IMR-90 (cell line): ENCODE measurements around the gene TRIO. TPM values are rescaled to one million over a fixed set of nuclear protein-coding genes. Genes with fewer than 3 reads are reported as not detected.
A peak's percentile ranks its signal among the peaks of the same experiment; 100 is the strongest.

Source experiments
- ATAC-seq: fragments of 200-7000 bp; cut with Tn5 transposase; 2 replicates; pipeline ENCODE4 v1.9.1; 2020; ENCODE audit warnings: low read depth, mild to moderate bottlenecking, moderate library complexity
- BruUV-seq: library from RNA; stranded (reverse); fragments of 400-500 nt; replicated peaks from 2 replicates; lab custom pipeline; 2021; lab: Mats Ljungman, UMichigan
- CTCF ChIA-PET: fragments of 300-600 bp; formaldehyde crosslinking; extraction: SDS; loops from one replicate; lab custom pipeline; 2021; ENCODE audit warnings: antibody characterized with exemption; lab: Yijun Ruan, JAX
- POLR2A ChIA-PET: fragments of 300-600 bp; sonication (Branson Sonifier 250); formaldehyde crosslinking; loops from one replicate; lab custom pipeline; 2022; ENCODE audit warnings: antibody characterized with exemption; ENCODE audit not compliant: unreplicated experiment; lab: Charles Lee
- DNase-seq: peaks from one replicate; pipeline ENCODE4 v3.0.0; 2013
- H2AFZ ChIP-seq: replicated peaks from 2 replicates; pipeline ENCODE3; 2013; ENCODE audit warnings: low read length, mild to moderate bottlenecking; ENCODE audit not compliant: poor library complexity
- H2AK5ac ChIP-seq: 2 replicates; pipeline ENCODE4 v1.6.1; 2013; ENCODE audit warnings: low read depth, low read length, inconsistent platforms
- H2AK9ac ChIP-seq: replicated peaks from 2 replicates; pipeline ENCODE3; 2013; ENCODE audit warnings: mild to moderate bottlenecking, low read depth, low read length, moderate library complexity; ENCODE audit not compliant: poor library complexity
- H2BK120ac ChIP-seq: 2 replicates; pipeline ENCODE4 v1.6.1; 2013; ENCODE audit warnings: low read depth, low read length, inconsistent platforms
- H2BK15ac ChIP-seq: 3 replicates; pipeline ENCODE4 v1.6.1; 2013; ENCODE audit warnings: low read depth, low read length, inconsistent platforms
- H2BK20ac ChIP-seq: 2 replicates; pipeline ENCODE4 v1.6.1; 2013; ENCODE audit warnings: low read depth, mild to moderate bottlenecking, inconsistent platforms, low read length, moderate library complexity
- H2BK5ac ChIP-seq: 2 replicates; pipeline ENCODE4 v1.6.1; 2013; ENCODE audit warnings: mild to moderate bottlenecking, low read depth, low read length, inconsistent platforms; ENCODE audit not compliant: poor library complexity, severe bottlenecking
- H3K14ac ChIP-seq: replicated peaks from 2 replicates; pipeline ENCODE4 v1.6.1; 2013; ENCODE audit warnings: low read depth, low read length, inconsistent platforms
- H3K18ac ChIP-seq: 2 replicates; pipeline ENCODE4 v1.6.1; 2013; ENCODE audit warnings: low read depth, low read length, control low read depth
- H3K23ac ChIP-seq: 2 replicates; pipeline ENCODE4 v1.6.1; 2013; ENCODE audit warnings: low read depth, low read length, inconsistent platforms
- H3K27ac ChIP-seq: 2 replicates; pipeline ENCODE4 v1.5.1; 2013; ENCODE audit warnings: mild to moderate bottlenecking, control low read depth, low read length; ENCODE audit not compliant: insufficient read depth
- H3K27me3 ChIP-seq: 2 replicates; pipeline ENCODE4 v1.6.1; 2013; ENCODE audit warnings: low read length; ENCODE audit not compliant: control insufficient read depth, insufficient read depth
- H3K36me3 ChIP-seq: 2 replicates; pipeline ENCODE4 v1.6.1; 2013; ENCODE audit warnings: low read length, mixed read lengths; ENCODE audit not compliant: control insufficient read depth, insufficient read depth
- H3K4ac ChIP-seq: 2 replicates; pipeline ENCODE4 v1.6.1; 2013; ENCODE audit warnings: low read depth, low read length, inconsistent platforms
- H3K4me1 ChIP-seq: 2 replicates; pipeline ENCODE4 v1.6.1; 2013; ENCODE audit warnings: low read length, mixed read lengths; ENCODE audit not compliant: control insufficient read depth, insufficient read depth
- H3K4me2 ChIP-seq: 2 replicates; pipeline ENCODE4 v1.6.1; 2013; ENCODE audit warnings: low read depth, mild to moderate bottlenecking, control low read depth, low read length, moderate library complexity
- H3K4me3 ChIP-seq: 2 replicates; pipeline ENCODE4 v1.5.1; 2013; ENCODE audit warnings: low read depth, mild to moderate bottlenecking, control low read depth, low read length, moderate library complexity; ENCODE audit not compliant: insufficient read depth
- H3K56ac ChIP-seq: 2 replicates; pipeline ENCODE4 v1.6.1; 2013; ENCODE audit warnings: low read length, inconsistent platforms; ENCODE audit not compliant: insufficient read depth; ENCODE audit errors: extremely low read depth
- H3K79me1 ChIP-seq, 2 experiments: 2 replicates each; pipeline ENCODE4 v1.6.1; 2013; ENCODE audit warnings: low read length in 2 of 2, inconsistent platforms in 1 of 2, low read depth in 1 of 2
- H3K9ac ChIP-seq: 2 replicates; pipeline ENCODE4 v1.6.1; 2013; ENCODE audit warnings: low read depth, low read length, control low read depth
- H3K9me1 ChIP-seq: 2 replicates; pipeline ENCODE4 v1.6.1; 2013; ENCODE audit warnings: low read length, inconsistent platforms; ENCODE audit not compliant: insufficient read depth
- H3K9me3 ChIP-seq: 2 replicates; pipeline ENCODE4 v1.6.1; 2013; ENCODE audit warnings: low read length; ENCODE audit not compliant: control insufficient read depth, insufficient read depth
- H4K20me1 ChIP-seq: 2 replicates; pipeline ENCODE4 v1.6.1; 2013; ENCODE audit warnings: low read length, inconsistent platforms; ENCODE audit not compliant: insufficient read depth
- H4K5ac ChIP-seq: 2 replicates; pipeline ENCODE4 v1.6.1; 2013; ENCODE audit warnings: mild to moderate bottlenecking, low read depth, low read length, control low read depth
- H4K8ac ChIP-seq, 2 experiments: 2 replicates each; pipeline ENCODE4 v1.6.1; 2013; ENCODE audit warnings: low read depth in 2 of 2, low read length in 2 of 2, control low read depth in 1 of 2, inconsistent platforms in 1 of 2
- H4K91ac ChIP-seq: 2 replicates; pipeline ENCODE4 v1.6.1; 2013; ENCODE audit warnings: low read depth, low read length, inconsistent platforms; ENCODE audit not compliant: insufficient read depth
- BHLHE40 ChIP-seq: fragments of 150-350 bp; IDR thresholded peaks from 2 replicates; pipeline ENCODE4 v1.6.1; 2016; ENCODE audit warnings: mild to moderate bottlenecking, low read depth, low read length
- CEBPB ChIP-seq: IDR thresholded peaks from 2 replicates; pipeline ENCODE4 v1.6.1; 2012; ENCODE audit warnings: low read depth, low read length, improper control_type of control experiment
- CHD1 ChIP-seq: IDR thresholded peaks from 2 replicates; pipeline ENCODE4 v1.6.1; 2012; ENCODE audit warnings: low read depth, low read length, improper control_type of control experiment
- MAFK ChIP-seq: IDR thresholded peaks from 2 replicates; pipeline ENCODE4 v1.6.1; 2012; ENCODE audit warnings: low read depth, low read length, improper control_type of control experiment
- MAZ ChIP-seq: IDR thresholded peaks from 2 replicates; pipeline ENCODE4 v1.6.1; 2012; ENCODE audit warnings: low read depth, mild to moderate bottlenecking, low read length, improper control_type of control experiment, moderate library complexity, borderline replicate concordance
- POLR2A ChIP-seq: IDR thresholded peaks from 2 replicates; pipeline ENCODE4 v1.6.1; 2012; ENCODE audit warnings: mild to moderate bottlenecking, low read depth, low read length
- RAD21 ChIP-seq: IDR thresholded peaks from 2 replicates; pipeline ENCODE4 v1.6.1; 2012; ENCODE audit warnings: low read length, improper control_type of control experiment
- WGBS, 2 experiments: methylation state at CpG; one replicate each; pipeline versions ENCODE4 v1.1.5 to v1.1.7; 2013; ENCODE audit warnings: missing lambda C conversion rate in 2 of 2; ENCODE audit not compliant: insufficient read length in 1 of 2; ENCODE audit errors: extremely low coverage in 2 of 2; 5-methylcytosine and 5-hydroxymethylcytosine counted together
- dilution Hi-C: fragments of 300-500 bp; cut with HindIII; formaldehyde crosslinking; loops from one replicate; pipeline ENCODE4 v1.14.3; 2018; ENCODE audit warnings: low sequenced_read_pairs; ENCODE audit not compliant: unreplicated experiment
- in situ Hi-C: fragments of 300-500 bp; cut with MboI; formaldehyde crosslinking; loops from 3 replicates; pipeline ENCODE4 v1.14.3; 2019; ENCODE audit warnings: low sequenced_read_pairs, inconsistent platforms, mixed read lengths
- intact Hi-C: fragments of 100-400 bp; cut with micrococcal nuclease; formaldehyde crosslinking; loops from 2 replicates; pipeline ENCODE4 v1.10.0; 2022
- polyA plus RNA-seq, 3 experiments: library from polyadenylated mRNA; depleted of rRNA; stranded (reverse); fragments of >200 nt; gene quantifications; 2 replicates each; pipeline ENCODE4 v1.2.3, GENCODE V29; 2012; ENCODE audit warnings: low replicate concordance in 1 of 3
- total RNA-seq: library from RNA; depleted of rRNA; stranded (reverse); fragments of >200 nt; gene quantifications from 2 replicates; pipeline ENCODE4 v1.2.3, GENCODE V29; 2012
- TF ChIP-seq, protein P1 (sequence below): fragments of 150-350 bp; IDR thresholded peaks from 2 replicates; pipeline ENCODE4 v1.6.1; 2017; ENCODE audit warnings: mild to moderate bottlenecking, antibody characterized with exemption, low read length, low read depth
- TF ChIP-seq, protein P2 (sequence below): conservative IDR thresholded peaks from 2 replicates; pipeline ENCODE4 v1.5.1; 2012; ENCODE audit warnings: mild to moderate bottlenecking, low read depth, low read length, improper control_type of control experiment

The TRIO gene
- total and polyA plus RNA-seq, 2 of the 4 experiments (the other 2 are of a cell fraction) = 206 to 522 TPM

GRCh38 chr5:14440582-14441431, 297.7 kb downstream of the TRIO start (continued):
- TF ChIP-seq, protein P1, sequence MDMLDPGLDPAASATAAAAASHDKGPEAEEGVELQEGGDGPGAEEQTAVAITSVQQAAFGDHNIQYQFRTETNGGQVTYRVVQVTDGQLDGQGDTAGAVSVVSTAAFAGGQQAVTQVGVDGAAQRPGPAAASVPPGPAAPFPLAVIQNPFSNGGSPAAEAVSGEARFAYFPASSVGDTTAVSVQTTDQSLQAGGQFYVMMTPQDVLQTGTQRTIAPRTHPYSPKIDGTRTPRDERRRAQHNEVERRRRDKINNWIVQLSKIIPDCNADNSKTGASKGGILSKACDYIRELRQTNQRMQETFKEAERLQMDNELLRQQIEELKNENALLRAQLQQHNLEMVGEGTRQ = no peak
- TF ChIP-seq CHD1 (no peak), CEBPB (peak; percentile 70)

- in situ Hi-C loops (no loop called here), dilution Hi-C loops (no loop called here), intact Hi-C loops (no loop called here)
- TF ChIP-seq BHLHE40 (no peak), MAZ (no peak), MAFK (no peak), CHD1 (no peak), POLR2A (no peak), RAD21 (no peak)
- TF ChIP-seq, protein P2, sequence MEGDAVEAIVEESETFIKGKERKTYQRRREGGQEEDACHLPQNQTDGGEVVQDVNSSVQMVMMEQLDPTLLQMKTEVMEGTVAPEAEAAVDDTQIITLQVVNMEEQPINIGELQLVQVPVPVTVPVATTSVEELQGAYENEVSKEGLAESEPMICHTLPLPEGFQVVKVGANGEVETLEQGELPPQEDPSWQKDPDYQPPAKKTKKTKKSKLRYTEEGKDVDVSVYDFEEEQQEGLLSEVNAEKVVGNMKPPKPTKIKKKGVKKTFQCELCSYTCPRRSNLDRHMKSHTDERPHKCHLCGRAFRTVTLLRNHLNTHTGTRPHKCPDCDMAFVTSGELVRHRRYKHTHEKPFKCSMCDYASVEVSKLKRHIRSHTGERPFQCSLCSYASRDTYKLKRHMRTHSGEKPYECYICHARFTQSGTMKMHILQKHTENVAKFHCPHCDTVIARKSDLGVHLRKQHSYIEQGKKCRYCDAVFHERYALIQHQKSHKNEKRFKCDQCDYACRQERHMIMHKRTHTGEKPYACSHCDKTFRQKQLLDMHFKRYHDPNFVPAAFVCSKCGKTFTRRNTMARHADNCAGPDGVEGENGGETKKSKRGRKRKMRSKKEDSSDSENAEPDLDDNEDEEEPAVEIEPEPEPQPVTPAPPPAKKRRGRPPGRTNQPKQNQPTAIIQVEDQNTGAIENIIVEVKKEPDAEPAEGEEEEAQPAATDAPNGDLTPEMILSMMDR = no peak
- Histone ChIP-seq H4K8ac (no peak overlapping the region), H3K14ac (peak overlapping the region; percentile 51), H3K9me3 (no peaks in the 10 kb centered on the region), H4K20me1 (peaks cover 93% of the 10 kb centered on the region), H4K5ac (no peak overlapping the region), H3K4me2 (no peak overlapping the region; the same call in 1 of the 2 replicates), H2BK15ac (no peak overlapping the region), H3K56ac (no peak overlapping the region), H2BK120ac (no peak overlapping the region), H3K79me1 (peaks cover 26 to 85% of the 10 kb centered on the region in 2 experiments), H3K9ac (peak overlapping the region; percentile 6; the same call in 1 of the 2 replicates), H3K9me1 (peaks cover 46% of the 10 kb centered on the region), H2AK9ac (no peak overlapping the region), H3K4me1 (peaks cover 47% of the 10 kb centered on the region), H2BK5ac (peak overlapping the region; percentile 70), H2AFZ (no peak overlapping the region), H3K27me3 (no peaks in the 10 kb centered on the region), H3K23ac (peak overlapping the region; percentile 72), H3K4ac (peak overlapping the region; percentile 16), H3K18ac (no peak overlapping the region), H3K27ac (peak overlapping the region; percentile 74; the same call in 1 of the 2 replicates), H3K4me3 (no peak overlapping the region), H3K36me3 (peaks cover 31% of the 10 kb centered on the region), H4K91ac (0 out of 2 replicates have a peak overlapping the region, but pooled peaks have one; percentile 17), H2BK20ac (no peak overlapping the region), H2AK5ac (no peak overlapping the region; the same call in 1 of the 2 replicates)
- no peak for ATAC-seq
- ChIA-PET POLR2A (no interaction called here), CTCF (no interaction called here)
- no TSS peak for BruUV-seq
- 38% methylated on average over 3 of the region's 4 CpGs; no CpG with 5 or more reads in 1 of the 2 experiments for WGBS, 2 experiments
- DNase-seq = no peak
Observed at GRCh38 chr5:14441641-14442040, 298.5 kb downstream of the TRIO start.
